ENCODE measurements around the gene LHFPL6. TPM values are rescaled to one million over a fixed set of nuclear protein-coding genes. Genes with fewer than 3 reads are reported as not detected.

Gene LHFPL6
- total and polyA plus RNA-seq, 5 donors from 2014 or later, result 0.20 to 0.42 TPM; not detected in 3

DNA sequence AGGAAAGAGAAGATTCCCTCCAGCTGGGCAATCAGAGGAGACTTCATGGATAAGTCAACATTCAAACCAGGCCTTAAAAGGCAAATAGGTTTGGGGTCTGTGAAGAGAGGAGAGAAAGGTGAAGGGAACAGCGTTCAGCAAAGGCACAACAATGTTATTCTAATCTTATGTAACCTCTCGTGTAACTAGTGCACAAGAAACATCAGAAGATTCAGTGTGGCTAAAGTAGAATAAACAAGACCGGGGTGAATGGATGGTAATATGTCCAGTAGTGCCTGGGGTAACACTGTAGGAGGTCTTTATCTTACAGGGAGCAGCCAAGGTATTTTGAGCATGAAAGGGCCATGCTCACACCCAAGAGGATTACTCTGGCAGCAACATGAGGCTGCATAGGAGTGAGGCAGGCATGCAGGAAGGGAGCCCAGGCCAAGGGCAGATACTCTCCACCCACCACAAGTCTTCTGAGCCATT, 24.1 kb downstream of the LHFPL6 start:
- H3K4me3 ChIP-seq (ENCODE audit: low read depth, low read length), result no peak overlapping the region
- Mint-ChIP-seq H3K9me3 (peaks cover 0 to 1% (median 0%) of the 10 kb centered on the region in 7 donors), H3K27ac (no peak overlapping the region), H3K4me3 (no peak overlapping the region), H3K36me3 (no peaks in the 10 kb centered on the region), H3K27me3 (peaks cover 7% of the 10 kb centered on the region), H3K4me1 (peaks cover 0 to 3% (median 0%) of the 10 kb centered on the region in 4 donors)
- no peaks in the 10 kb centered on the region for H3K9me3 ChIP-seq (ENCODE audit: control insufficient read depth in 2 of 2, low read length in 2 of 2)
- ATAC-seq (ENCODE audit: low read depth in 2 of 2), result no peak
- no peaks in the 10 kb centered on the region for H3K4me1 ChIP-seq (ENCODE audit: control insufficient read depth, insufficient read depth, low read length, poor library complexity, severe bottlenecking)
- H3K27me3 ChIP-seq (ENCODE audit: control insufficient read depth, insufficient read depth, low read length), result no peaks in the 10 kb centered on the region
- H3K36me3 ChIP-seq (ENCODE audit: control insufficient read depth, insufficient read depth, low read length), result no peaks in the 10 kb centered on the region
- no peak overlapping the region for H3K27ac ChIP-seq (ENCODE audit: insufficient read depth, low read length, poor library complexity, severe bottlenecking)
- no peak for DNase-seq

DNA sequence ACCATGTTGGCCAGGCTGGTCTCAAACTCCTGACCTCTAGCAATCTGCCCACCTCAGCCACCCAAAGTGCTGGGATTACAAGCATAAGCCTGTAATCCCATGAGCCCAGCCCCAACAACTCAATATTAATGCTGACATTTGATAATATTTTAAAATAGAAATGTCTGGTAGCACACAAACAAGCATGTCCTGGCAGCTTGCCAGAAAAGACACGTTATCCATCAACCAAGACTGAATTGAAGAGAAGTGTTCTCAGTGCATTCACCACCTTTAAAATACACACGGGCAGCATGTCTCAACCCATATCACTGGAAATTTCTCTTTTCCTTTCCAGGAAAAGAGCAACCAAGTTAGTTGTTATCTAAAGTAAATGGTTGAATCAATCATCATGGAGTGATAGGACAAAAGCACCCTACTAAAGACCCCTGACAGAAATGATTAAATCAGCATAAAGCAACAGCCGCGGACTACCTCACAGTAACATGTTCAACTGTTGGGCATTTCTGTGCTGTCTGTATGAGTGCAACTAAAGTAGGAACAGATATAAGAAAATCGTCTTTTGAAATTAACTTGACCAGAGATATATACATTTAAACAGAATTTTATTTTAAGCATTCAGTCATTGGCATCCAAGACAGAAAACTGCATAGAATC, 25.0 kb downstream of the LHFPL6 start:
- H3K4me1 ChIP-seq (ENCODE audit: control insufficient read depth, insufficient read depth, low read length, poor library complexity, severe bottlenecking), result no peaks in the 10 kb centered on the region
- no peak for ATAC-seq (ENCODE audit: low read depth in 2 of 2)
- peaks cover 8% of the 10 kb centered on the region for H3K27me3 Mint-ChIP-seq

DNA sequence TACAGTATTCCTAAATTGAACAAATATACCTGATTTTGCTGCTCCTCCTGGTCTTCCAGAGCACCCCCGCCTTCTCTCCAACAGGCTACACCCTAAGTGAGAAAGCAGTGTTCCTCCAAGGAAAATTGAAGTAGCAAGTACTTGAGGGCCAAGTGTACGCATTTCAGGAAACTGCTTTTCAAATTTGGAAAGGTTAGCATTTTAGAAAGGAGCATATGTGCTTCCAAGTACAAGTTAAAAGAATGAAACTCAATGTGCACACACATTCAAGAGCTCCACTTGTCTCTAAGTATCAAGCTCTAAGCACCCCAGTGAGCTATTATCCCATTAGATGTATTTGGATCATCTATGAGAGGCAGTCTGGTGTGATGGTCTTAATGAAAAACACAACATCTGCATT, 25.8 kb downstream of the LHFPL6 start:
- no peaks in the 10 kb centered on the region for H3K4me1 Mint-ChIP-seq
- peaks cover 0 to 2% (median 0%) of the 10 kb centered on the region in 7 donors for H3K9me3 Mint-ChIP-seq
- peaks cover 12% of the 10 kb centered on the region for H3K27me3 Mint-ChIP-seq
- H3K4me1 ChIP-seq (ENCODE audit: control insufficient read depth, insufficient read depth, low read length, poor library complexity, severe bottlenecking), result no peaks in the 10 kb centered on the region
- H3K4me3 Mint-ChIP-seq, result no peak overlapping the region
- no peaks in the 10 kb centered on the region for H3K9me3 ChIP-seq (ENCODE audit: control insufficient read depth in 2 of 2, low read length in 2 of 2)
- no peaks in the 10 kb centered on the region for H3K36me3 Mint-ChIP-seq
- no peaks in the 10 kb centered on the region for H3K27me3 ChIP-seq (ENCODE audit: control insufficient read depth, insufficient read depth, low read length)
- H3K27ac ChIP-seq (ENCODE audit: insufficient read depth, low read length, poor library complexity, severe bottlenecking), result no peak overlapping the region
- no peak for DNase-seq
- H3K4me3 ChIP-seq (ENCODE audit: low read depth, low read length), result no peak overlapping the region
- H3K36me3 ChIP-seq (ENCODE audit: control insufficient read depth, insufficient read depth, low read length), result no peaks in the 10 kb centered on the region
- no peak for ATAC-seq (ENCODE audit: low read depth in 2 of 2)
- no peak overlapping the region for H3K27ac Mint-ChIP-seq

More for the DNA sequence above, 25.0 kb downstream of the LHFPL6 start:
- Mint-ChIP-seq H3K27ac (peak overlapping the region in 1 of 3 donors; percentile 8), H3K4me1 (no peaks in the 10 kb centered on the region), H3K4me3 (no peak overlapping the region), H3K9me3 (peaks cover 0 to 2% (median 0%) of the 10 kb centered on the region in 7 donors), H3K36me3 (no peaks in the 10 kb centered on the region)
- no peak for DNase-seq
- H3K4me3 ChIP-seq (ENCODE audit: low read depth, low read length), result no peak overlapping the region
- no peaks in the 10 kb centered on the region for H3K27me3 ChIP-seq (ENCODE audit: control insufficient read depth, insufficient read depth, low read length)
- no peak overlapping the region for H3K27ac ChIP-seq (ENCODE audit: insufficient read depth, low read length, poor library complexity, severe bottlenecking)
- H3K36me3 ChIP-seq (ENCODE audit: control insufficient read depth, insufficient read depth, low read length), result no peaks in the 10 kb centered on the region
- no peaks in the 10 kb centered on the region for H3K9me3 ChIP-seq (ENCODE audit: control insufficient read depth in 2 of 2, low read length in 2 of 2)

DNA sequence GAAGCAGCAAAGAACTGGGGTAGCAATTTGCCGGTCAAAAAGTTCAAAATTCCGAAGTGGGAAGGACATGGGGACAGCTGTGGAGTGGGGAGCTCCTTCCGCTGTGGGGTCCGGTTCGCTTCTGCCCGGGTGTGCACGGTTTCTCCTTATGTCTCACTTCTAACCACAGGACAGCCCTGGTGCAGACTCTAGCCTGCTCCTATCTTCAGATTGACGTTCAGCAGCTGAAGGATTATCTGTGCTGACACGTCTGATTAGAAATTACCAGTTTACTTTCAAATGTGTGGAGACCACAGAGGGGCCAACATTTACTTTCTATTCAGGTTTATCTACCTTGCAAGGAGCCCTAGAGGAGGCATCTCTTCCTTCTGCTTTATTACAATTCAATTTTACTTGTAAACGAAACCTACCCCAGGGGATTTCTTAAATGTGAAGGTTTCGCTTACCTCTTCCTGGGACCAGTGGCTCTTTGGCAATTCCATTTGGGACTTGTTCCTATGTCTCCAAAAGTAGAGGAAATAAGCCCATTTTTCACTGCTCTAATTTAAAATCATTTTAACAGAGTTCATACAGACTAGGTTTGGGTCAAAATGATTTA, 27.3 kb downstream of the LHFPL6 start:
- H3K4me1 ChIP-seq (ENCODE audit: control insufficient read depth, insufficient read depth, low read length, poor library complexity, severe bottlenecking), result no peaks in the 10 kb centered on the region
- Mint-ChIP-seq H3K4me3 (no peak overlapping the region), H3K36me3 (no peaks in the 10 kb centered on the region), H3K27ac (peak overlapping the region in 2 of 3 donors; percentile 39 to 48), H3K4me1 (no peaks in the 10 kb centered on the region), H3K9me3 (peaks cover 0 to 2% (median 0%) of the 10 kb centered on the region in 7 donors), H3K27me3 (peaks cover 13% of the 10 kb centered on the region)
- H3K27me3 ChIP-seq (ENCODE audit: control insufficient read depth, insufficient read depth, low read length), result no peaks in the 10 kb centered on the region
- H3K4me3 ChIP-seq (ENCODE audit: low read depth, low read length), result no peak overlapping the region
- DNase-seq (no peak), ATAC-seq (ENCODE audit: low read depth in 2 of 2) (no peak)
- H3K27ac ChIP-seq (ENCODE audit: insufficient read depth, low read length, poor library complexity, severe bottlenecking), result no peak overlapping the region
- no peaks in the 10 kb centered on the region for H3K9me3 ChIP-seq (ENCODE audit: control insufficient read depth in 2 of 2, low read length in 2 of 2)
- H3K36me3 ChIP-seq (ENCODE audit: control insufficient read depth, insufficient read depth, low read length), result no peaks in the 10 kb centered on the region

DNA sequence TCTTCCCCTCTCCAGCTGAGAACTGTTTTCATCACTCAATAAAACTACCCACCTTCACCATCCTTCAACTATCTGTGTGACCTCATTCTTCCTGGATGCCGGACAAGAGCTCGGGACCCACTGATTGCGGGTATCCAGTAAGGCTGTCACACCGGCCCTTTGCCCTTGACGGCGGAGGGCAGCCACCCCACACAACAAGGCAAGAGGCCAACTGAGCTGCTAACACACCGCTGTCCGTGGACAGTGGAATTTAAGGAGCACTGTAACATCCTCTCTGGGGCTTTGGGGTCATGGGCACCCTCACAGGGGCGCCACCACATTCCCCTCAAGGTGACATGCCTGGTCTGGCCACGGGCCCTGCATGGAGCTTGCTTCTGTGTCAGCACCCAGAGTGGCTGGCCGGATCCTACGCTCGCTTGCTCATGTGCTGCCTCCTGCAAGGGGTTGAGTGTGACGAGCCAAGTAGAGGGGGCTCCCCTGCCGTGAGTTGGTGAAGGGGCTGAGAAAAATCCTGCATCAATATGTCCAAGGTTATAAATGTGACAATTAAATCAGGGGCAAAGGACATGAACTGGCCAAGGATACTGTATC, 31.4 kb downstream of the LHFPL6 start:
- Mint-ChIP-seq H3K4me1 (no peaks in the 10 kb centered on the region), H3K9me3 (peaks cover 0 to 2% (median 0%) of the 10 kb centered on the region in 7 donors), H3K27ac (no peak overlapping the region)

DNA sequence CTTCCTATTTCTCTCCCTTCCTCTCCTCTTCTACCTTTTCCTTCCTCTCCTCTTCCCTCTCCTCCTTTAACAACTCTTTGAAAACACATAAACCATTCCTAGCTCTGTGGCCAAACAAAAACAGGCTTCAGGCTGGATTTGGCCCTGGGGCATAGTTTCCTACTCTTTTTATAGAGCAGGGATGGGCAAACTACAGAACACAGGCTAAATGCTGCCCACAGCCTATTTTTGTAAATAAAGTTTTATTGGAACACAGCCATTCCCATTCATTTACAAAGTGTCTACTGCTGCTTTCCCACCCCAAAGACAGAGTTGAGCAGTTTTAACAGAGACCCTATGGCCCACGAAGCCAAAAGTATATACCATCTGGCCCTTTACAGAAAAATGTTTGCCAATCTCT, 35.4 kb downstream of the LHFPL6 start:
- H3K27ac ChIP-seq (ENCODE audit: insufficient read depth, low read length, poor library complexity, severe bottlenecking), result no peak overlapping the region

More for the DNA sequence above, 31.4 kb downstream of the LHFPL6 start:
- ATAC-seq (ENCODE audit: low read depth in 2 of 2) (no peak), DNase-seq (no peak)
- H3K4me3 Mint-ChIP-seq, result no peak overlapping the region
- H3K36me3 Mint-ChIP-seq, result no peaks in the 10 kb centered on the region
- Histone ChIP-seq H3K4me3 (ENCODE audit: low read depth, low read length) (no peak overlapping the region), H3K36me3 (ENCODE audit: control insufficient read depth, insufficient read depth, low read length) (no peaks in the 10 kb centered on the region), H3K27me3 (ENCODE audit: control insufficient read depth, insufficient read depth, low read length) (peaks cover 2% of the 10 kb centered on the region), H3K27ac (ENCODE audit: insufficient read depth, low read length, poor library complexity, severe bottlenecking) (no peak overlapping the region), H3K9me3 (ENCODE audit: control insufficient read depth in 2 of 2, low read length in 2 of 2) (no peaks in the 10 kb centered on the region), H3K4me1 (ENCODE audit: control insufficient read depth, insufficient read depth, low read length, poor library complexity, severe bottlenecking) (no peaks in the 10 kb centered on the region)
- H3K27me3 Mint-ChIP-seq, result peaks cover 26% of the 10 kb centered on the region

DNA sequence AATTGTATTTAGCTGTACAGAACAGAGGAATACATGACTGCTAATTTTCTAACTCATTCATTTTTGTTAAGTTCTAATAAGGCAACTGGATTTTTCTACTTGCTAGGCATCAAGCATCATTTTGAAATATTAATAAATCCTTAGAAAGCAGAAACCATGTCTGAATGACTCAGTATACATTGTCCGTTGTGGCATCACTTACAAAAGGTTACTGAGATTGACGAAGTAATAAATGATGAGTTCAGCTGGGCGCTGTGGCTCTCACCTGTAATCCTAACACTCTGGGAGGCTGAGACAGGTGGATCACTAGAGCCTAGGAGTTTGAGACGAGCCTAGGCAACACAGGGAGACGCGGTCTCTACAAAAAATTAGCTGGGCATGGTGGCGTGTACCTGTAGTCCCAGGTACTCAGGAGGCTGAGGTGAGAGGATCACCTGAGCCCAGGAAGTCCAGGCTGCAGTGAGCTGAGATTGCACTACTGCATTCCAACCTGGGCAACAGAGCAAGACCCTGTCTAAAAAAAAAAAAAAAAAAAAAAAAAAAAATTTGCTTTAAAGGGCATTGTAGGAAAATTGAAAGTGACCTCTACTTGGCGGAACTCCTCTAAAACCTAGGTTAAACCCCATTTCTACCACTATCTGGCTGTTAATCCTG, 36.6 kb downstream of the LHFPL6 start:
- Histone ChIP-seq H3K9me3 (ENCODE audit: control insufficient read depth in 2 of 2, low read length in 2 of 2) (no peaks in the 10 kb centered on the region), H3K36me3 (ENCODE audit: control insufficient read depth, insufficient read depth, low read length) (no peaks in the 10 kb centered on the region), H3K27me3 (ENCODE audit: control insufficient read depth, insufficient read depth, low read length) (peaks cover 9% of the 10 kb centered on the region), H3K4me1 (ENCODE audit: control insufficient read depth, insufficient read depth, low read length, poor library complexity, severe bottlenecking) (no peaks in the 10 kb centered on the region), H3K4me3 (ENCODE audit: low read depth, low read length) (no peak overlapping the region), H3K27ac (ENCODE audit: insufficient read depth, low read length, poor library complexity, severe bottlenecking) (no peak overlapping the region)
- no peaks in the 10 kb centered on the region for H3K36me3 Mint-ChIP-seq
- H3K27ac Mint-ChIP-seq, result no peak overlapping the region
- peaks cover 31% of the 10 kb centered on the region for H3K27me3 Mint-ChIP-seq
- H3K4me3 Mint-ChIP-seq, result no peak overlapping the region
- no peak for DNase-seq
- H3K9me3 Mint-ChIP-seq, result peaks cover 0 to 1% (median 0%) of the 10 kb centered on the region in 7 donors
- no peaks in the 10 kb centered on the region for H3K4me1 Mint-ChIP-seq
- ATAC-seq (ENCODE audit: low read depth in 2 of 2), result no peak

More for the DNA sequence above, 35.4 kb downstream of the LHFPL6 start:
- Mint-ChIP-seq H3K4me1 (no peaks in the 10 kb centered on the region), H3K36me3 (no peaks in the 10 kb centered on the region), H3K27ac (no peak overlapping the region), H3K9me3 (peaks cover 0 to 1% (median 0%) of the 10 kb centered on the region in 7 donors), H3K4me3 (no peak overlapping the region), H3K27me3 (peaks cover 31% of the 10 kb centered on the region)
- no peak for ATAC-seq (ENCODE audit: low read depth in 2 of 2)
- Histone ChIP-seq H3K4me1 (ENCODE audit: control insufficient read depth, insufficient read depth, low read length, poor library complexity, severe bottlenecking) (no peaks in the 10 kb centered on the region), H3K36me3 (ENCODE audit: control insufficient read depth, insufficient read depth, low read length) (no peaks in the 10 kb centered on the region), H3K9me3 (ENCODE audit: control insufficient read depth in 2 of 2, low read length in 2 of 2) (no peaks in the 10 kb centered on the region), H3K4me3 (ENCODE audit: low read depth, low read length) (no peak overlapping the region), H3K27me3 (ENCODE audit: control insufficient read depth, insufficient read depth, low read length) (peaks cover 6% of the 10 kb centered on the region)
- DNase-seq, result no peak

Data from CD4-positive, CD25-positive, alpha-beta regulatory T cell (primary cell).